Ishikawa (cell line): ENCODE measurements around the gene PAPOLB.

ENCODE experiments used
- CEBPB ChIP-seq: IDR thresholded peaks from 2 replicates; pipeline ENCODE4 v1.6.1; 2012
- CREB1 ChIP-seq: IDR thresholded peaks from 2 replicates; pipeline ENCODE4 v1.6.1; 2012; ENCODE audit warnings: low read depth
- EGR1 ChIP-seq: IDR thresholded peaks from 2 replicates; pipeline ENCODE4 v1.6.1; 2012
- EP300 ChIP-seq: IDR thresholded peaks from 2 replicates; pipeline ENCODE4 v1.6.1; 2012; ENCODE audit warnings: borderline replicate concordance
- FOXM1 ChIP-seq: IDR thresholded peaks from 2 replicates; pipeline ENCODE4 v1.6.1; 2012; ENCODE audit warnings: low read depth, borderline replicate concordance
- MAX ChIP-seq: IDR thresholded peaks from 2 replicates; pipeline ENCODE4 v1.6.1; 2012
- NFIC ChIP-seq: IDR thresholded peaks from 2 replicates; pipeline ENCODE4 v1.6.1; 2012
- RAD21 ChIP-seq: IDR thresholded peaks from 2 replicates; pipeline ENCODE4 v1.6.1; 2012; ENCODE audit warnings: low read depth
- REST ChIP-seq: IDR thresholded peaks from 2 replicates; pipeline ENCODE4 v1.6.1; 2012; ENCODE audit warnings: low read depth, mild to moderate bottlenecking
- TAF1 ChIP-seq: IDR thresholded peaks from 2 replicates; pipeline ENCODE4 v1.6.1; 2012; ENCODE audit warnings: low read depth, mild to moderate bottlenecking
- TCF12 ChIP-seq: IDR thresholded peaks from 2 replicates; pipeline ENCODE4 v1.6.1; 2012; ENCODE audit warnings: low read depth
- TEAD4 ChIP-seq: IDR thresholded peaks from 2 replicates; pipeline ENCODE4 v1.6.1; 2012
- USF1 ChIP-seq: IDR thresholded peaks from 2 replicates; pipeline ENCODE4 v1.6.1; 2012
- YY1 ChIP-seq: IDR thresholded peaks from 2 replicates; pipeline ENCODE4 v1.6.1; 2012; ENCODE audit warnings: low read depth
- ZBTB7A ChIP-seq: IDR thresholded peaks from 2 replicates; pipeline ENCODE4 v1.6.1; 2012; ENCODE audit warnings: low read depth

Gene PAPOLB

GRCh38 chr7:4871056-4871680 is 9.3 kb upstream of the PAPOLB start:
- no peak for TF ChIP-seq EP300
- TF ChIP-seq CREB1: no peak
- TF ChIP-seq FOXM1: no peak
- TF ChIP-seq TCF12: no peak
- TF ChIP-seq RAD21: no peak
- no peak for TF ChIP-seq TAF1
- no peak for TF ChIP-seq CEBPB
- TF ChIP-seq USF1: no peak
- TF ChIP-seq REST: no peak
- TF ChIP-seq MAX: no peak
- no peak for TF ChIP-seq ZBTB7A
- TF ChIP-seq EGR1: no peak
- no peak for TF ChIP-seq TEAD4
- TF ChIP-seq YY1: no peak
- TF ChIP-seq NFIC: no peak

GRCh38 chr7:4868493-4868892 is 6.7 kb upstream of the PAPOLB start:
- TF ChIP-seq MAX (no peak), RAD21 (no peak), ZBTB7A (no peak), FOXM1 (no peak), YY1 (no peak), TEAD4 (no peak), NFIC (no peak), CEBPB (no peak), CREB1 (no peak), TCF12 (no peak), TAF1 (no peak), USF1 (no peak)

GRCh38 chr7:4866528-4867496 is 5.0 kb upstream of the PAPOLB start:
- TF ChIP-seq EP300: no peak
- no peak for TF ChIP-seq FOXM1
- TF ChIP-seq MAX: no peak
- TF ChIP-seq NFIC: no peak
- TF ChIP-seq USF1: no peak
- TF ChIP-seq ZBTB7A: no peak
- TF ChIP-seq REST: no peak

- no peak for TF ChIP-seq CEBPB
- no peak for TF ChIP-seq NFIC
- no peak for TF ChIP-seq TAF1
- no peak for TF ChIP-seq EGR1
- TF ChIP-seq EP300: no peak
- TF ChIP-seq RAD21: no peak
- TF ChIP-seq YY1: no peak
- no peak for TF ChIP-seq CREB1
- TF ChIP-seq MAX: no peak
- TF ChIP-seq TEAD4: no peak
- TF ChIP-seq ZBTB7A: no peak
- no peak for TF ChIP-seq REST
- no peak for TF ChIP-seq FOXM1
- no peak for TF ChIP-seq USF1
- TF ChIP-seq TCF12: no peak
These were observed 326 bp upstream of the PAPOLB start for GRCh38 chr7:4862156-4862555.
